HUES6 (cell line): ENCODE results near the gene LYRM7.

Source experiments
- H3K27ac ChIP-seq: 2 replicates; pipeline ENCODE4 v1.7.0; 2013; ENCODE audit warnings: low read depth, mild to moderate bottlenecking, low read length, inconsistent platforms
- H3K27me3 ChIP-seq: 2 replicates; pipeline ENCODE4 v1.6.1; 2013; ENCODE audit warnings: low read length; ENCODE audit not compliant: control insufficient read depth, insufficient read depth
- H3K36me3 ChIP-seq: 2 replicates; pipeline ENCODE4 v1.6.1; 2013; ENCODE audit warnings: low read length; ENCODE audit not compliant: control insufficient read depth, insufficient read depth
- H3K4me1 ChIP-seq: 2 replicates; pipeline ENCODE4 v1.6.1; 2013; ENCODE audit warnings: low read length; ENCODE audit not compliant: control insufficient read depth, insufficient read depth
- H3K4me3 ChIP-seq: 2 replicates; pipeline ENCODE4 v1.5.1; 2013; ENCODE audit warnings: low read depth, low read length
- H3K9ac ChIP-seq: one replicate; pipeline ENCODE4 v1.6.1; 2013; ENCODE audit warnings: mild to moderate bottlenecking, low read length
- H3K9me3 ChIP-seq: 2 replicates; pipeline ENCODE4 v1.6.1; 2013; ENCODE audit warnings: low read depth, low read length; ENCODE audit not compliant: control insufficient read depth, insufficient read depth

LYRM7 gene

DNA sequence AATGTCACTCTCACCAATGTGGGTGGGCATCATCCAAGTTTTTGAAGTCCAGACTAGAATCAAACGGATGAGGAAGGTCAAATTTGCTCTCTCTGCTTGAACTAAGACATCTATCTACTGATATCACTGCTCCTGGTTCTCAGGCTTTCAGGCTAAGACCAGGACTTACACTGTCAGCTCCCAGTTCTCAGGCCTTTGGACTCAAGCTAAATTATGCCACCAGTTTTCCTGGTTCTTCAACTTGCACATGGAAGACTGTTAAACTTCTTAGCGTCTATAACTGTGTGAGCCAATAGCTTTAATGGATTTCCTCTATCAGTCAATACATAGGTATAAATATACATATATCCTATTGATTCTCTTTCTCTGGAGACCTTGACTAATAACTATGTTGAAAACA lies 35.3 kb downstream of the LYRM7 start:
- Histone ChIP-seq H3K36me3 (no peaks in the 10 kb centered on the region), H3K27ac (no peak overlapping the region), H3K27me3 (no peaks in the 10 kb centered on the region), H3K4me1 (peaks cover 9% of the 10 kb centered on the region), H3K4me3 (no peak overlapping the region), H3K9me3 (no peaks in the 10 kb centered on the region), H3K9ac (no peak overlapping the region)

DNA sequence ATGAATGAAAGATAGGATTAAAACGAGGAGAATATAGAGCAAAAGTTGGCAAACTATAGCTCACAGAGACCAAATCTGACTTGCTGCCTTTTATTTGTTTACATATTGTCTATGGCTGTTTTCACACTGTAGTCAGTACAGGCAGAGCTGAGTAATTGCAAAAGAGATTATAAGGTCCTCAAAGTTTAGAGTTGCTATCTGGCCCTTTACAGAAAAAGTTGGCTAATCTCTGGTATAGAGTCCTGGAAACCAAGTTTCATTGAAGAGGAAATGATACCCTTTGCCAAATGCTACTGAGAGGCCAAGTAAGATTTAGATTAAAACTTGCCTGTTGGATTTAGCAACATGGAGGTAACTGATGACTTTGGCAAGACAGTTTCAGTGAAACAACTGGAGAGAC lies 36.0 kb downstream of the LYRM7 start:
- Histone ChIP-seq H3K4me3 (no peak overlapping the region), H3K9me3 (no peaks in the 10 kb centered on the region), H3K27ac (no peak overlapping the region), H3K27me3 (no peaks in the 10 kb centered on the region), H3K9ac (no peak overlapping the region), H3K36me3 (no peaks in the 10 kb centered on the region), H3K4me1 (peaks cover 9% of the 10 kb centered on the region)

DNA sequence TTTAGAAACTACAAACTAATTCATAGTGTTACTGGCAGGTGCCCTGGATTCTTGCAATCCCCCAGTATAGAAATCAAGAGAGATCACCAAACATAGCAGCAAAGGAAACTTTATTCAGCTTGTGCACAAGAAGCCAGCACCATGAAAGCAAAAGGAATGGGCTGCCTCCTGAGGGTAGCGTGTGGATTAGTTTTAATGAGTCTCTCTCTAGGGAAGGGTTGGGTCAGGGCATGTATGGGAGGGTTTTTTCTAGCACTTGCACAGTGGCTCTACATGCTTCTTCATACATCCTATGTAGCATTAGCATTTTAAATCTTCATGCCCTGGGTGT lies 38.4 kb downstream of the LYRM7 start:
- no peaks in the 10 kb centered on the region for H3K36me3 ChIP-seq
- no peak overlapping the region for H3K27ac ChIP-seq
- H3K27me3 ChIP-seq, result no peaks in the 10 kb centered on the region
- no peaks in the 10 kb centered on the region for H3K9me3 ChIP-seq
- peaks cover 9% of the 10 kb centered on the region for H3K4me1 ChIP-seq
- no peak overlapping the region for H3K4me3 ChIP-seq
- H3K9ac ChIP-seq, result no peak overlapping the region

DNA sequence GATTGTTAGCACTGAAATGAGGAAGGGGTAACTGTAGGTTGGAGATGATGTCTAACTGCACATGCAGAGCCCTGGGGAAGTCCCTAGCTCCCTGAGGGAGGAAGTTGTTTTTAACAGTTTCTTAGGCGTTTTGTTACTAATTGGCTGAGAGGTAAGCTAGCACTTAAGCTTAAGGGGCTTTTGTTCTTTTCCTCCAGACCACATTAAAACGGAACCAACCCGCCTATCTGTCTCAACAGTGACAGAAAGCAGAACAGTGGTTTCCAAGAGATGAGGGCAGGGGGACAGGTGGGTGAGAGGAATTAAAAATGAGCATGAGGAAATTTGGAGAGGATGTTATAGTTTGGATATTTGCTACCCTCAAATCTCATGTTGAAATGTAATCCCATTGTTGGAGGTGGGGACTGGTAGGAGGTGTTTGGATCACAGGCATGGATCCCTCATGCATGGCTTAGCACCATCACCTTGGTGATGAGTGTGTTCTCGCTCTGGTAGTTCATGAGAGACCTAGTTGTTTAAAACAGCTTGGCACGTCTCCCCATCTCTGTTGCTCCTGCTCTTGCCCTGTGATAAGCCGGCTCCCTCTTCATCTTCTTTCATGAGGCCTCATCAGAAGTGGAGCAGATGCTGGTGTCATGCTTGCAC lies 38.9 kb downstream of the LYRM7 start:
- Histone ChIP-seq H3K27ac (no peak overlapping the region), H3K27me3 (no peaks in the 10 kb centered on the region), H3K4me1 (peaks cover 9% of the 10 kb centered on the region), H3K9me3 (no peaks in the 10 kb centered on the region), H3K4me3 (no peak overlapping the region), H3K9ac (no peak overlapping the region), H3K36me3 (no peaks in the 10 kb centered on the region)

DNA sequence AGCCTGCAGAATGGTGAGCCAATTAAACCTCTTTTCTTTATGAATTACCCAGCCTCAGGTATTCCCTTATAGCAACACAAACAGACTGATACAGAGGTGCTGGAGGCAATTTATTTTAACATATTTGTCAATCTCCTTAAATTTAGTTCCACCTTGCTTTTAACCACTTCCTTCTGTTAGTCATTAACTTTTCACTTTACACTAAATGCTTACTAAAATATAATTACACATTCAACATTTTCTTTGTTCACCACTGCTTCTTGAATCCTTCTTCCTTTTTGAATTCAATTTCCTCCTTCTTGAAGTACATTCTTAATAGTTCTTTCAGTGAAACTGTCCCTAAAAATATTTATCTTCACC lies 39.4 kb downstream of the LYRM7 start:
- H3K27me3 ChIP-seq, result no peaks in the 10 kb centered on the region
- no peaks in the 10 kb centered on the region for H3K36me3 ChIP-seq
- no peak overlapping the region for H3K27ac ChIP-seq
- H3K9ac ChIP-seq, result no peak overlapping the region
- H3K9me3 ChIP-seq, result no peaks in the 10 kb centered on the region
- no peak overlapping the region for H3K4me3 ChIP-seq
- H3K4me1 ChIP-seq, result peaks cover 9% of the 10 kb centered on the region

DNA sequence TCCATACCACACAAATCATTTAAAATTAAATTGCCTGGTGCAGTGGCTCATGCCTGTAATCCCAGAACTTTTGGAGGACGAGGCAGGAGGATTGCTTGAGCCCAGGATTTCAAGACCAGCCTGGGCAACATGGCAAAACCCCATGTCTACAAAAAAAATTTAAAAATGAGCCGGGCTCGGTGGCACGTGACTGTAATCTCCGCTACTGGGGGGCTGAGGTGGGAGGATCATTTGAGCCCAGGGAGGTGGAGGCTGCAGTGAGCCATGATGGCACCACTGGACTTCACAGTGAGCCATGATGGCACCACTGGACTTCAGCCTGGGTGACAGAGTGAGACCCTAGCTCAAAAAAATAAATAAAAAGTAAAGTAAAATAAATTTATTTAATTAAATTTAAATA lies 40.9 kb downstream of the LYRM7 start:
- no peak overlapping the region for H3K27ac ChIP-seq
- no peaks in the 10 kb centered on the region for H3K27me3 ChIP-seq
- no peak overlapping the region for H3K4me3 ChIP-seq
- no peaks in the 10 kb centered on the region for H3K36me3 ChIP-seq
- no peak overlapping the region for H3K9ac ChIP-seq
- H3K4me1 ChIP-seq, result peaks cover 9% of the 10 kb centered on the region
- H3K9me3 ChIP-seq, result no peaks in the 10 kb centered on the region

DNA sequence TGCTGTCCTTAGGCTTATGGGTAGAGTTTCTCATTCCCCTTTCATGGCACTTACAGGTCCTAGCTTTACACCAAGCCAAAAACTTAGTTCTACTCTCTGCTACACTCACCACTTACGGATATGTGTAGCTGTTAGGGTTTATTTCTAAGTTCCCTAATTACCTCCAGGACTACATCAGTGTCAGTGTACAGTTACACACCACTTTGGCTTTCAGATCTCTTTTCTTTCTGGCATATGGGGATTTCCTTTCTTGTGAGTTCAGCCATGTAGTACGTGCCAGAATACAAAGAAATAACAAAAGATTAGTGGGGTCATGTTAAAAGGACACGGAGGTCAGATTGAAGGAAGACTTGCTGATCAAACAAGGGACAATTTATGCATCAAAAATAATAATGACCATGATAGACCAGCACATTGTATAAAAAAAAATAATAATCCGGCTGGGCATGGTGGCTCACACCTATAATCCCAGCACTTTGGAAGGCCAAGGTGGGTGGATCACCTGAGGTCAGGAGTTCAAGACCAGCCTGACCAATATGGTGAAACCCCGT lies 41.8 kb downstream of the LYRM7 start:
- Histone ChIP-seq H3K4me1 (peaks cover 6% of the 10 kb centered on the region), H3K4me3 (no peak overlapping the region), H3K36me3 (no peaks in the 10 kb centered on the region), H3K9ac (no peak overlapping the region), H3K27me3 (no peaks in the 10 kb centered on the region), H3K9me3 (no peaks in the 10 kb centered on the region), H3K27ac (no peak overlapping the region)

DNA sequence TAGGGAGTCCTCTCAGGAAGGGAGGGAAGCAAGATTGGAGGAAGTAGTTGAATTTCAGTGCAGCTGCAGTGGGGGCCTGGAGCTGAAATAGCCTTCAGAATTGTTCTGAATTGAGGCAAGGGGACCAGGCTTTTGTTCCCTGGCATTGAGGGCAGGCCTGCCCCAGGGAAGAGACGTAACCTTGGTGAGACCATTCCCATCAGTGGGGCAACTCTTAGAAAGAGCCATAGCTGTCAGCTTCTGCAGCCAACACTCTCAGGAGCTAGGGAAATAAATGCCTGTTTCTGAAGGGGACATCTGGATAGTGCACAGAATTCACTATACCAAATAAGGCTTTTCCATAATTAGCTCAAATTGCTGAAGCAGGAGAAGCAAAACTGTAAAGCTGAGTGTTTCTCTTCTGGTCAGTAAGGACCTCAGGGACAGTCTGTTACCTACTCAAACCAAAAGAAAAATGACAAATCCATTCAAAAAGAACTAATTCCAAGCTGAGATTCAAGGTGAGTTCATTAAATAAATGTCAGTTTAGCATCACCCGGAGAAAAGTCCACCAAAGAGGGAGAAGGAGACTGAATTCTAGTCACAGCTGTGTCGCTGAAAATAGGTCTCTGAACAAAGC lies 44.0 kb downstream of the LYRM7 start:
- Histone ChIP-seq H3K9ac (no peak overlapping the region), H3K9me3 (no peaks in the 10 kb centered on the region), H3K27me3 (no peaks in the 10 kb centered on the region), H3K27ac (no peak overlapping the region), H3K36me3 (no peaks in the 10 kb centered on the region), H3K4me1 (peaks cover 3% of the 10 kb centered on the region), H3K4me3 (no peak overlapping the region)

DNA sequence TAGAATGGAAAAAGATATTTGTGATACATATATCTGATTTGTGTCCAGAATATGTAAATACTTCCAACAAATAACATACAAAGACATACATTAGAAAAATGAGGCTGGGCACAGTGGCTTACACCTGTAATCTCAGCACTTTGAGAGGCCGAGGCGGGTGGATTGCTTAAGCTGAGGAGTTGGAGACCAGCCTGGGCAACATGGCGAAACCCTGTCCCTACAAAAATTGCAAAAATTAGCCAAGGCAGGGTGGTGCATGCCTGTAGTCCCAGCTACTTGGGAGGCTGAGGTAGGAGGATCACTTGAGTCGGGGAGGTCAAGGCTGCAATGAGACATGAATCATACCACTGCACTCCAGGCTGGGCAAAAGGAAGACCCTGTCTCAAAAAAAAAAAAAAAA lies 47.0 kb downstream of the LYRM7 start:
- H3K9ac ChIP-seq, result no peak overlapping the region
- H3K36me3 ChIP-seq, result no peaks in the 10 kb centered on the region
- H3K9me3 ChIP-seq, result no peaks in the 10 kb centered on the region
- no peak overlapping the region for H3K27ac ChIP-seq
- no peaks in the 10 kb centered on the region for H3K4me1 ChIP-seq
- H3K4me3 ChIP-seq, result no peak overlapping the region
- H3K27me3 ChIP-seq, result no peaks in the 10 kb centered on the region

DNA sequence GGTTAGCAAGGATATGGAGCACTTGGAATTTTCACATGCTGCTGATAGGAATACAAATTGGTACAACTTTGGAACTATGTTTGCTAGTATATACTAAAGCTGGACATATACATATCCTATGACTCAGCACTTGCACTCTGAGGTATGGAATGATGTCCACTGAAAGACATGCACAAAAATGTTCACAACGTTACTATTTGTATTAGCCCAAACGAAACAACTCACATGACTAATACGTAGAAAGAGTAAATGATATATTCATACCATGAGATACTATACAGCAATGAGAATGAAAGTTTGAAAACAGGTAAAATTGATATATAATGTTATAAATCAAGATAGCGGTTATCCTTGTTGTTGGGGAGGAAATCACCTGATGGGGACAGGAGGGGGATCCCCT lies 47.6 kb downstream of the LYRM7 start:
- Histone ChIP-seq H3K27me3 (no peaks in the 10 kb centered on the region), H3K9me3 (no peaks in the 10 kb centered on the region), H3K27ac (no peak overlapping the region), H3K4me3 (no peak overlapping the region), H3K36me3 (no peaks in the 10 kb centered on the region), H3K9ac (no peak overlapping the region), H3K4me1 (no peaks in the 10 kb centered on the region)

DNA sequence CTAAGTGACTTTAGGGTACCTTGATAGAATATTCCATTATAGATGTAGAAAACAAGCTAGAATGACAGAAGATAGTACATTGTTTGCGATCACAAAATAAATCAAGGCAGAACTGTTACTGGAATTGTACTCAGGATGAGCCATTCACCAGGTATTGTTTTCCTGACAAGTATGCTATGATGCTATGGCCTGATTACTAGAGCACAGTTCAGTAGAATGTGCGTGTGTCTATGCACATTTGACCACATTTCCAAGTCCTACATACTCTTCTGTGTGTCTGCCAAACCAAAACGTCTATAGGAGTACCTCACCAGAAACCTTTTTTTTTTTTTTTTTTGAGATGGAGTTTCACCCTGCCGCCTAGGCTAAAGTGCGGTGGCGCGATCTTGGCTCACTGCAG lies 49.8 kb downstream of the LYRM7 start:
- H3K9me3 ChIP-seq, result no peaks in the 10 kb centered on the region
- H3K36me3 ChIP-seq, result no peaks in the 10 kb centered on the region
- no peak overlapping the region for H3K4me3 ChIP-seq
- no peaks in the 10 kb centered on the region for H3K4me1 ChIP-seq
- no peaks in the 10 kb centered on the region for H3K27me3 ChIP-seq
- no peak overlapping the region for H3K9ac ChIP-seq
- H3K27ac ChIP-seq, result no peak overlapping the region
